HEK293 (cell line): Measurements from ENCODE around the gene ADGRD1.

Source experiments
- BCL11A ChIP-seq: fragments of 450-650 bp; formaldehyde crosslinking; IDR thresholded peaks from 2 replicates; pipeline ENCODE4 v1.5.1; 2016; ENCODE audit warnings: low read depth, missing biosample characterization, missing genetic modification characterization
- KLF16 ChIP-seq: fragments of 450-650 bp; formaldehyde crosslinking; IDR thresholded peaks from 2 replicates; pipeline ENCODE4 v1.5.1; 2017; ENCODE audit warnings: missing biosample characterization, missing genetic modification characterization
- SP2 ChIP-seq: fragments of 450-650 bp; formaldehyde crosslinking; IDR thresholded peaks from 2 replicates; pipeline ENCODE4 v1.5.1; 2016; ENCODE audit warnings: missing biosample characterization, missing genetic modification characterization
- ZBTB10 ChIP-seq: fragments of 450-650 bp; formaldehyde crosslinking; IDR thresholded peaks from 2 replicates; pipeline ENCODE4 v1.5.1; 2016; ENCODE audit warnings: missing biosample characterization, missing genetic modification characterization
- ZBTB26 ChIP-seq: fragments of 450-650 bp; formaldehyde crosslinking; optimal IDR thresholded peaks from 2 replicates; pipeline ENCODE3; 2016; ENCODE audit warnings: missing biosample characterization, mild to moderate bottlenecking, missing genetic modification characterization
- ZNF114 ChIP-seq: fragments of 450-650 bp; formaldehyde crosslinking; IDR thresholded peaks from 2 replicates; pipeline ENCODE4 v1.5.0; 2017; ENCODE audit warnings: missing biosample characterization, missing genetic modification characterization
- ZNF184 ChIP-seq: fragments of 450-650 bp; IDR thresholded peaks from 2 replicates; pipeline ENCODE4 v1.5.1; 2018; ENCODE audit warnings: missing biosample characterization, mild to moderate bottlenecking, missing genetic modification characterization
- ZNF24 ChIP-seq: fragments of 450-650 bp; formaldehyde crosslinking; IDR thresholded peaks from 2 replicates; pipeline ENCODE4 v1.5.1; 2016; ENCODE audit warnings: missing biosample characterization, missing genetic modification characterization
- TF ChIP-seq, protein P1 (sequence below): fragments of 450-650 bp; formaldehyde crosslinking; IDR thresholded peaks from 2 replicates; pipeline ENCODE4 v1.5.1; 2016; ENCODE audit warnings: missing biosample characterization, missing genetic modification characterization
- TF ChIP-seq, protein P2 (sequence below): fragments of 450-650 bp; formaldehyde crosslinking; IDR thresholded peaks from 2 replicates; pipeline ENCODE4 v1.5.1; 2016; ENCODE audit warnings: missing biosample characterization, missing genetic modification characterization
- TF ChIP-seq, protein P3 (sequence below): fragments of 450-650 bp; formaldehyde crosslinking; IDR thresholded peaks from 2 replicates; pipeline ENCODE4 v1.5.1; 2016; ENCODE audit warnings: missing biosample characterization, missing genetic modification characterization

- TF ChIP-seq ZBTB26: no peak
- TF ChIP-seq, protein P1, sequence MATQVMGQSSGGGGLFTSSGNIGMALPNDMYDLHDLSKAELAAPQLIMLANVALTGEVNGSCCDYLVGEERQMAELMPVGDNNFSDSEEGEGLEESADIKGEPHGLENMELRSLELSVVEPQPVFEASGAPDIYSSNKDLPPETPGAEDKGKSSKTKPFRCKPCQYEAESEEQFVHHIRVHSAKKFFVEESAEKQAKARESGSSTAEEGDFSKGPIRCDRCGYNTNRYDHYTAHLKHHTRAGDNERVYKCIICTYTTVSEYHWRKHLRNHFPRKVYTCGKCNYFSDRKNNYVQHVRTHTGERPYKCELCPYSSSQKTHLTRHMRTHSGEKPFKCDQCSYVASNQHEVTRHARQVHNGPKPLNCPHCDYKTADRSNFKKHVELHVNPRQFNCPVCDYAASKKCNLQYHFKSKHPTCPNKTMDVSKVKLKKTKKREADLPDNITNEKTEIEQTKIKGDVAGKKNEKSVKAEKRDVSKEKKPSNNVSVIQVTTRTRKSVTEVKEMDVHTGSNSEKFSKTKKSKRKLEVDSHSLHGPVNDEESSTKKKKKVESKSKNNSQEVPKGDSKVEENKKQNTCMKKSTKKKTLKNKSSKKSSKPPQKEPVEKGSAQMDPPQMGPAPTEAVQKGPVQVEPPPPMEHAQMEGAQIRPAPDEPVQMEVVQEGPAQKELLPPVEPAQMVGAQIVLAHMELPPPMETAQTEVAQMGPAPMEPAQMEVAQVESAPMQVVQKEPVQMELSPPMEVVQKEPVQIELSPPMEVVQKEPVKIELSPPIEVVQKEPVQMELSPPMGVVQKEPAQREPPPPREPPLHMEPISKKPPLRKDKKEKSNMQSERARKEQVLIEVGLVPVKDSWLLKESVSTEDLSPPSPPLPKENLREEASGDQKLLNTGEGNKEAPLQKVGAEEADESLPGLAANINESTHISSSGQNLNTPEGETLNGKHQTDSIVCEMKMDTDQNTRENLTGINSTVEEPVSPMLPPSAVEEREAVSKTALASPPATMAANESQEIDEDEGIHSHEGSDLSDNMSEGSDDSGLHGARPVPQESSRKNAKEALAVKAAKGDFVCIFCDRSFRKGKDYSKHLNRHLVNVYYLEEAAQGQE: no peak
- TF ChIP-seq, protein P2, sequence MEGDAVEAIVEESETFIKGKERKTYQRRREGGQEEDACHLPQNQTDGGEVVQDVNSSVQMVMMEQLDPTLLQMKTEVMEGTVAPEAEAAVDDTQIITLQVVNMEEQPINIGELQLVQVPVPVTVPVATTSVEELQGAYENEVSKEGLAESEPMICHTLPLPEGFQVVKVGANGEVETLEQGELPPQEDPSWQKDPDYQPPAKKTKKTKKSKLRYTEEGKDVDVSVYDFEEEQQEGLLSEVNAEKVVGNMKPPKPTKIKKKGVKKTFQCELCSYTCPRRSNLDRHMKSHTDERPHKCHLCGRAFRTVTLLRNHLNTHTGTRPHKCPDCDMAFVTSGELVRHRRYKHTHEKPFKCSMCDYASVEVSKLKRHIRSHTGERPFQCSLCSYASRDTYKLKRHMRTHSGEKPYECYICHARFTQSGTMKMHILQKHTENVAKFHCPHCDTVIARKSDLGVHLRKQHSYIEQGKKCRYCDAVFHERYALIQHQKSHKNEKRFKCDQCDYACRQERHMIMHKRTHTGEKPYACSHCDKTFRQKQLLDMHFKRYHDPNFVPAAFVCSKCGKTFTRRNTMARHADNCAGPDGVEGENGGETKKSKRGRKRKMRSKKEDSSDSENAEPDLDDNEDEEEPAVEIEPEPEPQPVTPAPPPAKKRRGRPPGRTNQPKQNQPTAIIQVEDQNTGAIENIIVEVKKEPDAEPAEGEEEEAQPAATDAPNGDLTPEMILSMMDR (tag by site-specific recombination): no peak
- TF ChIP-seq ZNF24: no peak
- no peak for TF ChIP-seq ZBTB10
- TF ChIP-seq ZNF184 (tag by site-specific recombination): no peak
- TF ChIP-seq ZNF114: no peak
- TF ChIP-seq, protein P3, sequence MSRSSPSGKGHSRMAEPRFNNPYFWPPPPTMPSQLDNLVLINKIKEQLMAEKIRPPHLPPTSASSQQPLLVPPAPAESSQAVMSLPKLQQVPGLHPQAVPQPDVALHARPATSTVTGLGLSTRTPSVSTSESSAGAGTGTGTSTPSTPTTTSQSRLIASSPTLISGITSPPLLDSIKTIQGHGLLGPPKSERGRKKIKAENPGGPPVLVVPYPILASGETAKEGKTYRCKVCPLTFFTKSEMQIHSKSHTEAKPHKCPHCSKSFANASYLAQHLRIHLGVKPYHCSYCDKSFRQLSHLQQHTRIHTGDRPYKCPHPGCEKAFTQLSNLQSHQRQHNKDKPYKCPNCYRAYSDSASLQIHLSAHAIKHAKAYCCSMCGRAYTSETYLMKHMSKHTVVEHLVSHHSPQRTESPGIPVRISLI (tag by site-specific recombination): no peak
- TF ChIP-seq SP2 (tag by site-specific recombination): no peak
- no peak for TF ChIP-seq KLF16 (tag by site-specific recombination)
- TF ChIP-seq BCL11A (tag by site-specific recombination): no peak
These were observed 128.8 kb downstream of the ADGRD1 start for GRCh38 chr12:131082290-131083194.
